HG03442 (cell line): ENCODE measurements around the gene NOPCHAP1.
"Not testable (repeated sequence)": the region's sequence is repeated elsewhere in the genome, so short reads cannot be mapped to it uniquely, and the experiment has no call there.

ENCODE experiments used
- ATAC-seq: cut with Tn5 transposase; IDR thresholded peaks from one replicate; pipeline ENCODE4 v1.9.1; 2021; ENCODE audit warnings: mild to moderate bottlenecking, moderate library complexity; ENCODE audit not compliant: unreplicated experiment

Gene NOPCHAP1

GRCh38 chr12:104986022-104986941, at the start of gene NOPCHAP1:
Gene NOPCHAP1, plus strand, starts transcription at chr12:104986316. Its CDS starts 37 bp downstream, at chr12:104986353.
- peak; percentile 94 for ATAC-seq

GRCh38 chr12:104938371-104938770, 47.7 kb upstream of the NOPCHAP1 start:
- no peak for ATAC-seq

GRCh38 chr12:104939089-104939488, 47.0 kb upstream of the NOPCHAP1 start:
- no peak for ATAC-seq

DNA sequence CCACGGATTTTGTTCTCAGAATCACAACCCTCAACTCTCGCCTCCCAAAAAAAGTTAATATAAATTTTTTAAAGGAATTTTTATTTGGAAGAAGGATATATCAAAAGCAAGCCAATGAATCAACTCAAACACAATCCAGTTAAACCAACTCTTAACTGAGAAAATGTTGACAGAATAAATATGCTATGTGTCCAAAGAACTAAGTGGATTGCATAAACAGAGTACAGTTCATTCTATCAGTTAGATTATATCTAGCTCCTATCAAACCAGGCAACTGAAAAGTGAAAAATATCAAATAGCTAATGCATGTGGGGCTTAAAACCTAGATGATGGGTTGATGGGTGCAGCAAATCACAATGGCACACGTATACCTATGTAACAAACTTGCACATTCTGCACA, 44.7 kb upstream of the NOPCHAP1 start:
- ATAC-seq, result no peak

DNA sequence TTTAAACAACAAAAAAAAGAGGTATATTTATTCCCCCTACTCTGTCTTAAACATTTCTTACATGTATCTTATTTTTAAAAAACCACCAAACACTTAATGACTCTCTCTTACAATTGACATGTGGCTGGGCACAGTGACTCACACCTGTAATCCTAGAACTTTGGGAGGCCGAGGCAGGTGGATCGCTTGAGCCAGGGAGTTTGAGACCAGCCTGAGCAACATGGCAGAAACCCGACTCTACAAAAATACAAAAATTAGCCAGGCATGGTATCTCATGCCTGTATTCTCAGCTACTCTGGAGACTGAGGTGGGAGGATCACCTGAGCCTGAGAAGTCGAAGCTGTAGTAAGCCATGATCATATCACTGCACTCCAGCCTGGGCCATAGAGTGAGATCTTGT, 44.0 kb upstream of the NOPCHAP1 start:
- ATAC-seq, result no peak

- not testable (repeated sequence) for ATAC-seq
Measured at GRCh38 chr12:104943401-104943800, 42.7 kb upstream of the NOPCHAP1 start.

DNA sequence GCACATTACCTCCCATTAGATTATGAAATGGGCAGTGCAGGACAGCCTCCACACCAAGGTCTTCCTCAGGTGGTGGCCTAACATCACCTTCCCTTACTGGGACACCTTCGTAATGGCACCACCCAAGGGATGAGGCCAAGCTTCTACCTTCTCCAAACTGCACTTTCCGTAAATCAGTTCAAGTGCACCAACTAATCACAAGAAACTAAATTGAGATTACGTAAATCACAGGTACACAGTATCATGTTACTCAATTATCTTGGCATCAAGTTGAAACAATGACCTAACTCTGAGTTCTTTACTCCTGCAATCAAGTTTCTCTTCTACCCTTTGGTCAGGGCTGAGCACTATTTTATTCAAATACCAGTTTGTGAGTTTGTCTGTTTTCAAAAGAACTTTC, 41.9 kb upstream of the NOPCHAP1 start:
- ATAC-seq, result no peak

- ATAC-seq, result not testable (repeated sequence)
Measured at GRCh38 chr12:104948716-104949115, 37.4 kb upstream of the NOPCHAP1 start.

DNA sequence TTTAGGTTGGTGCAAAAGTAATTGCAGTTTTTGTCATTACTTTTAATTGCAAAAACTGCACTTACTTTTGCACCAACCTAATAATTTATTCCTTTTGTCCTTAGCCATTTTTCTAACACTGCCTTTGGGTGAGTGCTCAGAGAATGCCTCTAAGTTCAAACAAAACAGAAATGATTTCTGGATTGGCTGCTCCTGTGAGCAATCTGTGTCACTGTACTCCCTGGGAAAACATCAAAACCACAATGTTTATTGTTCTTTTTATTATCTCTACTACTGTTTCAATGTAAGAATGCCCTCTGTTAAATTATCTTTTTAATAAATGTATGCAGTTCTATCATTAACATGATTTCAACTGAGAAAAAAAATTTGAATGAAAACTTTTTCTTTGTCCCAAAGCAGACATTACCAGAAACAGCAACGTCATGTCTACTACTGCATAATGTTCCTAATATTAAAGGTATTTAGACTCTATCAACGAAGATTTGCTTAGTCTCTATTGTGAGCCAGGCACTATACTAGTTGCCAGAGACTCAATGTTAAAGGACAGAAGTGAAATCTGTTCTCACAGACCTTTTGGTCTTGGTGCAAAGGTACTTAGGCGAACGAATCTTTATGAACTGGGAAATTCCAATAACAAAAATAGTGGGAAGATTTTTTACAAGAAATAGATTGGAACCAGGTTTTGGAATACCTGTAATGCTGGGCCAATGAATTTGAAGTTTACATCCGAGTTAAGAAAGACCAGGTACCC, 34.2 kb upstream of the NOPCHAP1 start:
- ATAC-seq, result no peak

GRCh38 chr12:104952816-104953215, 33.3 kb upstream of the NOPCHAP1 start:
- ATAC-seq, result no peak

GRCh38 chr12:104953323-104953722, 32.8 kb upstream of the NOPCHAP1 start:
- ATAC-seq, result no peak

- ATAC-seq, result no peak
Measured at GRCh38 chr12:104955703-104956102, 30.4 kb upstream of the NOPCHAP1 start.

- no peak for ATAC-seq
Measured at GRCh38 chr12:104956870-104957718, 29.0 kb upstream of the NOPCHAP1 start.

DNA sequence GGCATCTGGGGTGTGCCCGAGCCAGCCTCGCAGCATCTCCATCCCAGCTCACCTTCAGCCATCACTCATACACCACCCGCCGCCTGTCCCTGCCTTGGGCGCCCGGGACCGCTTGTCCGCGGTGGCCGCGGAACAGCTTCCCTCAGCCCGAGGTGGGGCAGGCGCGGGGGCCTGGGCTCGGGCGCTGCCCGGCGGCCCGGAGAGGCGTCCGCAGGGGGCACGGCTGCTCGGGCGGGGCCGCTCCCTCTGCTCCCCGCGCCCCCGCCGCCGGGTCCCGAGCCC, 28.5 kb upstream of the NOPCHAP1 start:
- peak; percentile 33 for ATAC-seq

- peak; percentile 67 for ATAC-seq
Measured at GRCh38 chr12:104958001-104958804, 27.9 kb upstream of the NOPCHAP1 start, which contains the start of gene SLC41A2. Gene SLC41A2, minus strand, starts transcription at chr12:104958290. Its CDS starts 29,763 bp downstream, at chr12:104928527.

GRCh38 chr12:104958805-104959334, 27.2 kb upstream of the NOPCHAP1 start:
- no peak for ATAC-seq

GRCh38 chr12:104959335-104959841, 26.7 kb upstream of the NOPCHAP1 start:
- no peak for ATAC-seq

DNA sequence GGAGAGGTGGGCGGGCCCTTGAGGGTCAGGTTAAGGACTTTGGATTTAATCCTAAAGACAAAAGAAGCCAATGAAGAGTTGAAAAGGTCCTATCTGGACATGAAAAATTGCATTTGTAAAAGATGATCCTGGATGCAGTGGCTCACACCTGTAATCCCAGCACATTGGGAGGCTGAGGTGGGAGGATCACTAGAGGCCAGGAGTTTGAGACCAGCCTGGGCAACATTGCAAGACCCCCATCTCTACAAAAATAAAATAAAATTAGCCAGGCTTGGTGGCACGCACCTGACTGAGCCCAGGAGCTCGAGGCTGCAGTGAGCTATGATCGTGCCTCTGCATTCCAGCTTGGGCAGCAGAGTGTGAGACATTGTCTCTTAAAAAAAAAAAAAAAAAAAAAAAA, 25.7 kb upstream of the NOPCHAP1 start:
- ATAC-seq, result no peak

DNA sequence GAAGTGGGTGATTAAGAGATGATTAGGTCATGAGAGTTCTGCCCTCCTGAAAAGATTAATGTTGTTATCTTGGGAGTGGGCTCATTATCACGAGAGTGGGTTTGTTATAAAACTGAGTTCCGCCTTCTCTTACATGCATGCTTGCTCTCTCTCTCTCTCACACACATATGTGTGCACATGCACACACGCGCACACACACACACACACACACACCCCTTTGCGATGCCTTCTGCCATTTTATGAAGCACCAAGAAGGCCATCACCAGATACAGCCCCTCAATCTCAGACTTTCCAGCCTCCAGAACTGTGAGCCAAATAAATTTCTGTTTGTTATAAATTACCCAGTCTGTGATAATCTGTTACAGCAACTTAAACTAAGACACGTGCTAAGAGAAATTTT, 22.4 kb upstream of the NOPCHAP1 start:
- no peak for ATAC-seq
